Activated CD4-positive, alpha-beta T cell treated with anti-CD3 and anti-CD28 coated beads, Interleukin-2, amount 50 U/mL, for 4 hours (primary cell): ENCODE data around the gene SYNJ1.
A peak's percentile ranks its signal among the peaks of the same experiment; 100 is the strongest.
"Not testable (repeated sequence)": the region's sequence is repeated elsewhere in the genome, so short reads cannot be mapped to it uniquely, and the experiment has no call there.

Experiments
- DNase-seq, 2 experiments: peaks; one replicate each; pipeline ENCODE4 v3.0.0-alpha.2; 2020

Gene SYNJ1, protein sequence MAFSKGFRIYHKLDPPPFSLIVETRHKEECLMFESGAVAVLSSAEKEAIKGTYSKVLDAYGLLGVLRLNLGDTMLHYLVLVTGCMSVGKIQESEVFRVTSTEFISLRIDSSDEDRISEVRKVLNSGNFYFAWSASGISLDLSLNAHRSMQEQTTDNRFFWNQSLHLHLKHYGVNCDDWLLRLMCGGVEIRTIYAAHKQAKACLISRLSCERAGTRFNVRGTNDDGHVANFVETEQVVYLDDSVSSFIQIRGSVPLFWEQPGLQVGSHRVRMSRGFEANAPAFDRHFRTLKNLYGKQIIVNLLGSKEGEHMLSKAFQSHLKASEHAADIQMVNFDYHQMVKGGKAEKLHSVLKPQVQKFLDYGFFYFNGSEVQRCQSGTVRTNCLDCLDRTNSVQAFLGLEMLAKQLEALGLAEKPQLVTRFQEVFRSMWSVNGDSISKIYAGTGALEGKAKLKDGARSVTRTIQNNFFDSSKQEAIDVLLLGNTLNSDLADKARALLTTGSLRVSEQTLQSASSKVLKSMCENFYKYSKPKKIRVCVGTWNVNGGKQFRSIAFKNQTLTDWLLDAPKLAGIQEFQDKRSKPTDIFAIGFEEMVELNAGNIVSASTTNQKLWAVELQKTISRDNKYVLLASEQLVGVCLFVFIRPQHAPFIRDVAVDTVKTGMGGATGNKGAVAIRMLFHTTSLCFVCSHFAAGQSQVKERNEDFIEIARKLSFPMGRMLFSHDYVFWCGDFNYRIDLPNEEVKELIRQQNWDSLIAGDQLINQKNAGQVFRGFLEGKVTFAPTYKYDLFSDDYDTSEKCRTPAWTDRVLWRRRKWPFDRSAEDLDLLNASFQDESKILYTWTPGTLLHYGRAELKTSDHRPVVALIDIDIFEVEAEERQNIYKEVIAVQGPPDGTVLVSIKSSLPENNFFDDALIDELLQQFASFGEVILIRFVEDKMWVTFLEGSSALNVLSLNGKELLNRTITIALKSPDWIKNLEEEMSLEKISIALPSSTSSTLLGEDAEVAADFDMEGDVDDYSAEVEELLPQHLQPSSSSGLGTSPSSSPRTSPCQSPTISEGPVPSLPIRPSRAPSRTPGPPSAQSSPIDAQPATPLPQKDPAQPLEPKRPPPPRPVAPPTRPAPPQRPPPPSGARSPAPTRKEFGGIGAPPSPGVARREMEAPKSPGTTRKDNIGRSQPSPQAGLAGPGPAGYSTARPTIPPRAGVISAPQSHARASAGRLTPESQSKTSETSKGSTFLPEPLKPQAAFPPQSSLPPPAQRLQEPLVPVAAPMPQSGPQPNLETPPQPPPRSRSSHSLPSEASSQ (N-terminal part only)

DNA sequence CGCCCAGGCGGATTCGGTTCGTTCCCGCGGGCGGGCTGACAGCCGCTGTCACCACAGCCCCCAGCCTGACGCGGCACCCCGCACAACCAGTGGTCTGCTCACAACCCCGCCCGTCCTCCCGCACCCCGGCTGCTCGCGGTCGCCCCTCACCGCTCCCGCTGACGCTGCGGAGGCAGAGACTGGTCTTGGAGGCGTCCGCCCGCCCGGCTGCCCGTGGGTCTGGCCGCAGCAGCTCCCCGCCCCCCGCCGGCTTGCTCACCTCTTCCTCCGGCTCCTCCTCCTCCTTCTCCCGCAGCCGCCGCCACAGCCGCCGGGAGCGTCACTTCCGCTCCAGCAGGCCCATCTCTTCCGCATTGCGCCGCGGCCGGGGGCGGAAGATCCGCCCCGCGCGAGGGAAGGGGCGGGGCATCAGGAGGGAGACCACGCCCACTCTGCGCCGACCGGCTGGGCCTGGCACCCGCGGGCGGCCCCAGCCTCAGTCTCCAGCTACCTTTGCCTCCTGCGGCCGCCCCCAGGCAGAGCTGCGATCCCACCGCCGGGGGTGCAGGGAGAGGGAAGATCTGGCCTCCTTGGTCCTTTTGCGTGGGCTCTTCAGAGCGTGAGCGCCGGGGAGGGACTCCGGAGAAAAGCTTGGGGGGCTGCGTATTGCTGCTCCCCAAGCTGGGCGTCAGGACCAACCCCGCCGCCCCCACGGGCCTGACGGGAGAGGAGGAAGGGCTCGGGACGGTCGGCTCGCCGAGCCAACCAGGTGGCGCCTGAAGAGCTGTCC, at the start of gene SYNJ1:
SYNJ1 (minus strand) TSS at position 327 of the 769 bp plus-strand sequence. CDS start 1,118 bp downstream, outside the sequence.
- peak; percentile 88 to 89 for DNase-seq

DNA sequence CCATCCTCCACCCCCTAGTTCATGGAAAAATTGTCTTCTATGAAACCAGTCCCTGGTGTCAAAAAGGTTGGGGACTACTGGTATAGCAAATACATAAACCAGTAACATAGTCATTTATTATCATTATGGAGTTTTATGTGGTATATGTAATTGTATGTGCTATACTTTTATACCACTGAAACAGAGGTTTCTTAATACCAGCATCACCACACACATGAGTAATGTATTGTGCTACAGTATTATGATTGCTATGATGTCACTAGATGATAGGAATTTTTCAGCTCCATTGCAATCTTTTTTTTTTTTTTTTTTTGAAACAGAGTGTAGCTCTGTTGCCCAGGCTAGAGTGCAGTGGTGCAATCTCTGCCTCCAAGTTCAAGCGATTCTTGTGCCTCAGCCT, 49.5 kb upstream of the SYNJ1 start:
- no peak for DNase-seq

DNA sequence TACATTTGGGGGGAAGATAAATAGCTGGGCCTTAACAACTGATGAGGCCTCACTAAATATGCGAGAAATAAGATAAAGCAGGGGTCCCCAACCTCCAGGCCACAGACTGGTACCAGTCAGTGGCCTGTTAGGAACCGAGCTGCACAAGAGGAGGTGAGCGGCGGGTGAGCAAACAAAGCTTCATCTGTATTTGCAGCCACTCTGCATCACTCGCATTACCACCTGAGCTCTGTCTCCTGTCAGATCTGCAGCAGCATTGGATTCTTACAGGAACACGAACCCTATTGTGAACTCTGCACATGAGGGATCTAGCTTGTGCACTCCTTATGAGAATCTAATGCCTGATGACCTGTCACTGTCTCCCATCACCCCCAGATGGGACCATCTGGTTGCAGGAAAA, 48.9 kb upstream of the SYNJ1 start:
- DNase-seq = no peak

DNA sequence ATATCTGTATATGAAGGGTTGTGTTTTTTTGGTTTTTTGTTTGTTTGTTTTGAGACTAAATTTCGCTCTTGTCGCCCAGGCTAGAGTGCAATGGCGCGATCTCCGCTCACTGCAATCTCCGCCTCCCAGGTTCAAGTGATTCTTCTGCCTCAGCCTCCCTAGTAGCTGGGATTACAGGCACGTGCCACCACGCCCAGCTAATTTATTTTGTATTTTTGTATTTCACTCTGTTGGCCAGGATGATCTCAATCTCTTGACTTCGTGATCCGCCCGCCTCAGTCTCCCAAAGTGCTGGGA, 45.2 kb upstream of the SYNJ1 start:
- not testable (repeated sequence) for DNase-seq

DNA sequence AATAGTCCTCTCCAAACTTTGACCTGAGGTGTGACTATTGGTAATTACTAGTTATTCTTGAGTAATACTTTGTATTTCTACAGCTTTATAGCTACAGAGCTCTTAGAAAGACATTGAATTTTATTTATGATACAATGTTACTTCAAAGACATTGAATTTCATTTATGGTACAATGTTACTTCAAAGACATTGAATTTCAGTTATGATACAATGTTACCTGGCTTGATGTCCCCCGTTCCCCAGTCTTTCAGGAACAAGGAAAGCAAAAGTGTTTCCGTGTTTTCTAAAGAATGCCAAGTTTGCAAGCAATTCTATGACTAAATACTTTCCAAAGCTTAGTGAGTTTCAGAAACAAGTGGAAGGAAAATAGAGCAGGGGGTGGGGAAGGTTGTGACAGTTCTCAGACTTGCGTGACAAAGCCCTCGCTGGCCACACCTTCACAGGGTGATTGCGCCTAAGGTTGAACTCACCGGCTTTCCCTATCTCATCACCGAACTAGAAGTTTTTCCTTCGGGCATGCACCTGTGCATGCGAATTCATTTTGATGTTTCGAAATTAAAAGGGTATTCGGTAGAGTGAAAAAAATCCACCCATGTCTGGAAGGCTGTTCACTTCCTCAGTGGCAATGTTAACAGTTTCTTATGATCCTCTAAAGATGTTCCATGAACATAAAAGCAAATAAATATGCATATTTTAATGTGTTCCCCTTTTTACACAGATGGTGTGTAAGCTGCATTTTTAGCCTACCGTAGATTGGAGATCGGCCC, 44.7 kb upstream of the SYNJ1 start:
- peak; percentile 63 to 67 for DNase-seq

DNA sequence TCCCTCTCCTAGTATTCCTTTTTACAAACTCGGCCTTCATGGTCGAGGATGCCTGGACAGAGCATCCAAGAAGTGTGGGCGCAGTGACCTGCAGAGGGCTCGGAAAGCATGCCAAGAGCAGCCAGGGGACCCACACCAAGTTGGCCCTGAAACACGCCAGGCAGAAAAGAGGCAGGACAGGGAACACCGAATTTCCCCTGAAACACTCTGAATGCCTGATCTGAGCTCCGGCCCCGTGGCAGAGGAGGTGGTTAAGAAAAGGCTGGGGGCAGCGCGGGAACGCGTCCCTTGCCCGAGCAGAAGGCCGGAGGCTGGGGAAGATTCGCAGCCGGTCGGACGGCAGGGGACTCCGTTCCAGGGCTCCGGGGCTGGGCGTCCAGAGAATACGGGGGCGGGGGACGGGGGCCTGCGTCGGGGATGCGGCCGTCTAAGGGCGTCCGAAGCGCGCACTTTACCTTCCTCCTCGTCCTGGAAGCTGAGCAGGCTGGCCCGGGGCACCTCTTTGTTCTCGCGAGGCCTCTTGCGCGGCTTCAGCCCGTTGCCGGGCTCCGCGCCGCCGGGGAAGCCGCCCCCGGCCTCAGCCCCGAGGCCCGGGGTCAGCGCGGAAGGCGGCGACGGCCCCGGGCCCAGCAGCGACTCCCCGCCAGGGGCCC, 43.2 kb upstream of the SYNJ1 start:
- DNase-seq = peak; percentile 20 to 26

DNA sequence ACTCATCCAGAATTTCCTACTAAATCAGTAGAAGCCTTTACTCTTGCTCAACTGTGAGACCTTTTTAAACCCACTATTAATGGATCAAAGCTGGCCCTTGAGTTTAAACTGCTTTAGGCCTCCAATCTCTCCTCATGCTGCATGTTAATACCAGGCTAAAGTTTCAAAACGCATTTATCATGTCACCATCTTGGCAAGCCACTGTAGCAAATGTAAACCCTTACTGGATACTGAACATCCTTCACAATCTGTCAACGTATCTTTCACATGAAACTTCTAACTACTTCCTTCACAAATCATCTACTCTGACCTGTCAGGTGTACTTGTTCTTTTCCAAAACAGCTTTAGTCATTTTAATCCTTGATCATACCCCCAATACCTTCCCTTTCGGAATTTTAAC, 40.7 kb upstream of the SYNJ1 start:
- no peak for DNase-seq

DNA sequence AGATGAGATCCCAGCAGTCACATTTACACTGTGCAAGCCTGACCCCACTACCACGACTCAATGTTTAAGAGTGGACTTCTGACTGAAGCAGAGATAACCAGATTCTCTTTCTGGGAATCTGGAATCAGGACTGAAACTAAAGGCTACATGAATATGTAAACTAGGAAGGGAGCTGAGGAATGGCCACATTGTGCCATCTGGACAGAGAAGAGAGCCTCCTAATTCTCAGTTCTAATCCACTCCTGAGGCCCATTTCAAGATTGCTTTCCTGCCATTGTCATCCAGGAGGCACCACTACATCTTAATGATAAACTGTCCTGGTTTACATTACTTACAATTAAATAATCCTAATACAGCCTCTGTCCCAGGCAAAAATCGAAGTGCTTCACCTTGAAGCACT, 37.2 kb upstream of the SYNJ1 start:
- DNase-seq = no peak

DNA sequence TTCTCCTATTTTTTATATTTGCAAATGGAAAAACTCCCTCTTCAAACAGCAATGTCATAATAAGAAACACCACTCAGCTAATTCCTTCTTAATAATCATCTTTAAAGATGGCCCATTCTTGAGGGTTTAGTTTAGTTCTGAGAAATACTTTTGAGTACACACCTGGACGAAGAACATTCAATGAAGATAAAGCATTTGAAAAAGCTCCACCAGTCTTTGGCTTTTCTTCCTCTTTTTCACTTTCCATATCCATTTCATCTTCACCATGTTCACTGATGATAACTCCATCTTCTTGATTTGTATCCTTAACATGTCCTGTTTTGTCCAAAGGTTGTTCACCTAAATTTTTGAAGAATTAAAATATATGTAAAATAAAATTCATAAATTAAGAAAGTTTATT, 36.4 kb upstream of the SYNJ1 start:
- no peak for DNase-seq

DNA sequence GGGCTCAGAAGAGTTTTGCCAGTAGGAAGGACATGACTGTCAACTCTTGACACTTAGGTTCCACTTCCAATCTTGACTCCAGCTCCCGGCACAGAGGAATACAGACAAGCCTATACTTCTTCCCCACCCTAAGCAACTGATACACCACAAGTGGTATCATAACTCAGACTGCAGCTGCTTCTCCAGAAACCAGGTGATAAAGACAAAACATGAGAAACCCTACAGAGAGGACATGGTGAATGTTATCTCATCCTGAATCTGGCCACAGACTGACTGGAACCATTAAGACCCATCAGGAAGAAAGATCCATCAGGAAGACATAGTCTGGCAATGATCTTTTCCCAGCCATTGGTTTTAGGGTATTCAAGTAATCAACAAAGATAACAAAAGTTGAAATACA, 30.0 kb upstream of the SYNJ1 start:
- no peak for DNase-seq

DNA sequence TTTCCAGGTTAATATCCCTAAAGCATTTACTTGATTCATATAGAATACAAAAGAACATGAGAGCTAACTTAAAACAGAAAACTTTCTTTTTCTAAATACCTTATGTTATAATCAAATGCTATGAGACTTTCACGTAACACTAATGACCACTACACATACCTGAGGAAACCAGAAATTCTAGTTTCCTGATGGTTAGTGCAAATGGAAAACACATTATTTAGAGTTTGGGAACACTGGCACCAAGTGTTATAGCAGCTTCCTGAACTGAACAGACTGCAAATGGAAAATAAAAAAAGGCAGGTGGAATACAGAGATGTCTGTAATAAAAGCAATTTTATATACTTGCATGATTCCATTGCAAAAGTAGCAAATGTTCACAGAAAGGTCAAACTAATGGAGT, 28.3 kb upstream of the SYNJ1 start:
- no peak for DNase-seq

DNA sequence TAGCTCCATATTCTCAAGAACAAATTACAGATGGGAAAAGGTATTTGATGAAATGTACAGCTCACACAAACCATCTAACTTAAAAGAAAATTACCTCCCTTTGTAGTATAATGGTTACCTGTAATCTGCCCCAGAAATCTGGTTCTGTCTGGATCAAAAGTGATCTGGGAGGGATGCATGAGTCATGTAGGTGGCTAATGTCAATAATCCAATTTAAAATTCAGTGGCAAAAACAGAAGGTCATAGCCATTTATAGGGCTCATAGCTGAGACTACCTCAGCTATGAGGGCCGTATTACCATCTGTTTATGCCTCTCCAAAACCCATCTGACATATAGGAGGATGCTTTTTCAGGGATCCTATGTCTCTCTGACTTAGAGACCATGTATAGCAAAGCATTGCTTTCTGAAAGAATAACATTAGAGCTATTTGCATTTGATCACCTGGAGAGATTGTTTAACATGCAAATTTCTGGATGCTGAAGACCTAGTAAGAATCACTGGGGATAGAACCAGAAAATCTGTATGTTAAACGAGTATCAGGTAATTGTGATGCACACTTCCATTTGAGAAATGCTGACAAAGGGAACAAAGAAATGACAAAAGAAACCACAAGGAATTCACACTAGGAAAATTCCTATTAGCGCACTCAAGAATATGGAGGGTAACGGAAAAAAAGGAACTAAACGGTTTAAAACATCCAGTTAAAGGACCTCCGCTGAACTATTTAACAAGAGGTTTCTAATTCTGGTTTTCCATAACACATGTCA, 26.2 kb upstream of the SYNJ1 start:
- no peak for DNase-seq

DNA sequence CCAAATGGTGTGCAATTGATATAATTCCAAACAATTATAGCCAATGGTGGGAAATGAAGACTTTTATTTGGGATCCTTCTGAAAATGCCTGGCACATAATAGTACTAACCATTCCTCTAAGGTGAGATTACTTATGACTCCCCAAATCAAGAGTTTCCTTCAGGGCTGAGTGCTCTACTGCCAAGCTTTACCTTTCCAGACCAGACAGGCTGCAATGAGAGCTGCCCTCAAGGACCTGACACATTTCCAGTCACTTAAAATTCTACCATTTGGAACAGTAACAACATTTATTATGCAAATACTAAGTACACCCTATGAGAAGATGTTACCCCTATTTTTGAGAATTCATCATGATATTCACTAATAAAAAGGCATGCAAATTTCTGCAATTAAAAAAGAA, 22.6 kb upstream of the SYNJ1 start:
- DNase-seq = no peak

DNA sequence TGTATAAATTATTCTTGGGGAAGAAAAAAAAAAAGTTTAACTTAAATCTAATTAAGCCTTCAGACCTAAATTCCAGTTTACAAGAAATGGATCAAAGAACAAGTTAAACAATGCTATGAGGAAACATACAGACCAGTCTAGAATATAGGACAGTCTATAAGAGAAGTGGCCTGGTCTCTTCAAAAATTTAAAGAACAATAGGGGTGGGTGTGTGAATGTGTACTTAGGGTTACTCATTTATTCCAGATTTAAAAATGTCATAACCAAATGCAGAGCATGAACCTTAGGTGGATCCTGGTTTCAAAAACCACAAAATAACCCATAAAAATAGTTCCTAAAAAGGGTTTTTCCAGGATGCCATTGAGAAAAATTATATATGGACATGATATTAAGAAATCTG, 21.8 kb upstream of the SYNJ1 start:
- no peak for DNase-seq

DNA sequence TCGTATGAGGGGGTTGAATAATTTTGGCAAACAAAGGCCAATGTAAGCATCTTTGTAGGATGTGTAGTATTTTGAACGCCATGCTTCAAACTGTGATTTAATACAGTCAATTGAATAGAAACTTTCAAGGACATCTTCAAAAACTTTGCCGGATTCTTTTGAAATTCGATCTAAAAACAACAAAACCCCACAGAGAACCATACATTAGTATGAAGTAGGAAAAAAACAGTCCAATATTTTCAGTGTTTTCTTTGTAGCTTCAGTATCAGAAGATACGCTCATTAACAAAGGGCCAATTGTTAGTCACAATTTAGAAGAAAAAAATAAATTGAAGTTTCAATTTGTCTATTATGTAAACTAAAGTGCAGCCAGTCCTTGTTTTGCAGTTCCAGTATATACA, 20.7 kb upstream of the SYNJ1 start:
- no peak for DNase-seq

DNA sequence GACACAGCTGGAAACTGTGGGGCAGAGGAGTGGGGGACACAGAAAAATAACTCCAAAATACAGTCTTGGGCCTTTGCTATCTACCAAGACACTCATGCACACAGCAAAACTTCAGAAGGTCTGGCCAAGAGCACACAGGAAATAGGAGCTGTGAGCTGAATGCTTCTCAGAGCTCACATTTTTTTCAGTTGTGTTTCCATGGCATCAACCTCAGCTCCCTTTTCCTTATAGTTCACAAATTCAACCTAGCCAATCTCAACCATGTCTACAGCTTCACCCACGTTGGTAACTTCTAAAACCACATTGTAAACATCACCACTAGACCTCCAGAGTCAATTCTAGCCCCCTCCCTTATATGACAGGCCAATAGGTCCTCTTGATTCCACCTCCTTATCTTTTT, 19.6 kb upstream of the SYNJ1 start:
- DNase-seq = no peak

DNA sequence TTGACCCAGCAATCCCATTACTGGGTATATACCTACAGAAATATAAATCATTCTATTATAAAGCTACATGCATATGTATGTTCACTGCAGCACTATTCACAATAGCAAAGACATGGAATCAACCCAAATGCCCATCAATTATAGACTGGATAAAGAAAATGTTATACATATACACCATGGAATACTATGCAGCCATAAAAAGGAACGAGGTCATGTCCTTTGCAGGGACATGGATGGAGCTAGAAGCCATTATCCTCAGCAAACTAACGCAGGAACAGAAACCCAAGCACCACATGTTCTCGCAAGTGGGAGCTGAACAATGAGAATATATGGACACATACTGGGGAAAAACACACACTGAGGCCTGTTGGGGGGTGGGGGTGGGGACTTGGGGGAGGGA, 18.9 kb upstream of the SYNJ1 start:
- not testable (repeated sequence) for DNase-seq

DNA sequence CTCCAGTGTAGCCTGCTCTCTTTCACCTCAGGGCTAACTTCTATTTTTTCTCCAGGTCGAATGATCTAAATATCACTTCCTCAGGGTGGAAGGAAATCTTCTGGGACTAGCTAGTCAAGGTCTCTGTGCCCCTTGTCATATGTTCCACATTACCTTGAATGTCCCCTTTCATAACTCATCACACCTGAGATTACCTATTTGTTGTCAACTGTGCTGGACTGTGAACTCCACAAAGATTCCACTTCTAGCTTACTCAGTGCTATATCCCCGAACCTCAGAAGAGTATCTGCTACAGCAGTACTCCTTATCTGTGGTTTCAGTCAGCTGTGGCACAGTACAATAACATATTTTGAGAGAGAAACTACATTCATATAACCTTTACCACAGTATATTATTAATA, 14.6 kb upstream of the SYNJ1 start:
- no peak for DNase-seq

DNA sequence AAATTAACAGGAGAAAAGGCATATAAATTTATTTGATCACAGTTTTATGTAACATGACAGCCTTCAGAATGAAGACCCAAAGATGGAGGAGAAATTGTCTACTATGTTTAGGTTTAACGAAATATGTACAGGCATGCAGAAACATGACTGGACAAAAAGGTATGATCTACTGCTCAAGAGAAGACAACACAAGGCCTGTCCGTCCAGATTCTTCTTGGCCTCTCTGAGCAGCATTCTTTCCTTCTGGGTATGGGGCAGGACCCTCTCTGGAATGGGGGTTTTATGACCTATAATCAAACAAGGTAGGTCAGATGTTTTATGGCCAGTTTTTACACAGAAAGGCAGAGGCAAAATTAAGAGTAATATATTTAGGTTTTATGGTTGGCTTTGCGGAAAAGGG, 13.5 kb upstream of the SYNJ1 start:
- DNase-seq = no peak

DNA sequence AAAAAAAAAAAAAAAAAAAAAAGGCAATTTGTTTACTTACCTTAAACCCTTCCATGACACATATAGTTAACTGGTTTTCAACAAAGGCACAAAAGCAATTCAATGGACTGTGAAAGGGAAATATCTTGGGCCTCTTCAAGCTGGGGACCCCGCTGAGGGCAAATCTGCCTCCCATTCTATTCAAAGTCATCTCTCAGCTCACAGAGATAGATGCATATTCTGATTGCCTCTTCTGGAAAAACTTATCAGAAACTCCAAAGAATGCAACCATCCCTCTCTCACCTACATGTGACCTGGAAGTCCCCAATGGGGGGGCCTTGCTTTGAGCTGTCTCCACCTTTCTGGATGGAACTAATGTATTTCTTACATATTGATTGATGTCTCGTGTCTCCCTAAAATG, 12.1 kb upstream of the SYNJ1 start:
- no peak for DNase-seq
